Mucosa of descending colon (tissue), 3 donors: ENCODE results near the gene B3GALT2. TPM values are rescaled to one million over a fixed set of nuclear protein-coding genes. Genes with fewer than 3 reads are reported as not detected.
"Not testable (repeated sequence)": the region's sequence is repeated elsewhere in the genome, so short reads cannot be mapped to it uniquely, and the experiment has no call there.

Source experiments
- ATAC-seq: fragments of 200-7000 bp; cut with Tn5 transposase; one replicate; pipeline ENCODE4 v1.9.1; 2020; ENCODE audit warnings: mild to moderate bottlenecking, moderate library complexity
- DNase-seq, 3 donors: peaks; one replicate each; pipeline ENCODE4 v3.0.0-alpha.2; 2020
- H3K36me3 ChIP-seq: fragments of 200-600 bp; one replicate; pipeline ENCODE4 v1.8.0; 2021; ENCODE audit warnings: low read depth, mild to moderate bottlenecking
- H3K4me1 ChIP-seq: fragments of 200-600 bp; one replicate; pipeline ENCODE4 v1.8.0; 2021; ENCODE audit warnings: low read depth, mild to moderate bottlenecking
- H3K4me3 ChIP-seq: fragments of 200-600 bp; one replicate; pipeline ENCODE4 v1.8.0; 2021; ENCODE audit warnings: mild to moderate bottlenecking
- H3K9me3 ChIP-seq: fragments of 200-600 bp; one replicate; pipeline ENCODE4 v1.8.0; 2021; ENCODE audit warnings: mild to moderate bottlenecking
- CTCF ChIP-seq: fragments of 200-600 bp; IDR thresholded peaks from one replicate; pipeline ENCODE4 v1.8.0; 2022; ENCODE audit warnings: antibody characterized with exemption, mild to moderate bottlenecking
- intact Hi-C, 2 donors: fragments of 100-400 bp; cut with DNase I in 1 of 2; cut with micrococcal nuclease in 1 of 2; formaldehyde crosslinking; loops; one replicate each; pipeline versions ENCODE4 v1.11.0 to v1.11.1; 2022; cut with DNase I, micrococcal nuclease
- long read RNA-seq, 2 donors: library from polyadenylated mRNA; unstranded; transcript quantifications; one replicate each; pipeline ENCODE4 v2.0.0, GENCODE V29; 2019 to 2021
- total RNA-seq, 3 donors: library from RNA; stranded (reverse); fragmentation: NEBNext Ultra II Directional in 2 of 3; extraction: Animal tissue kit (Norgen Biotek cat#: 25700) in 2 of 3; gene quantifications; one replicate each; pipeline versions ENCODE4 v1.2.1 to v1.2.4, GENCODE V29; 2021 to 2023
- donor health status: DM: no; HTN: no; CAD: no; lungs with moderate emphysema.
- donor health status: DM: no; HTN: no; CAD: no.
- donor health status: DM: no; HTN: yes; CAD: no.

The B3GALT2 gene, protein sequence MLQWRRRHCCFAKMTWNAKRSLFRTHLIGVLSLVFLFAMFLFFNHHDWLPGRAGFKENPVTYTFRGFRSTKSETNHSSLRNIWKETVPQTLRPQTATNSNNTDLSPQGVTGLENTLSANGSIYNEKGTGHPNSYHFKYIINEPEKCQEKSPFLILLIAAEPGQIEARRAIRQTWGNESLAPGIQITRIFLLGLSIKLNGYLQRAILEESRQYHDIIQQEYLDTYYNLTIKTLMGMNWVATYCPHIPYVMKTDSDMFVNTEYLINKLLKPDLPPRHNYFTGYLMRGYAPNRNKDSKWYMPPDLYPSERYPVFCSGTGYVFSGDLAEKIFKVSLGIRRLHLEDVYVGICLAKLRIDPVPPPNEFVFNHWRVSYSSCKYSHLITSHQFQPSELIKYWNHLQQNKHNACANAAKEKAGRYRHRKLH
- 1 to 10 TPM in 1 of 3 donors, under 1 TPM in 2; 0.43 to 1.5 (median 0.67) TPM for total RNA-seq
- long read RNA-seq, donor 1: 0 reads
- long read RNA-seq, donor 2: 0 reads

GRCh38 chr1:193185901-193186731, at the start of gene B3GALT2:
B3GALT2 (minus strand) TSS chr1:193186613; CDS start chr1:193181562, 5,051 bp downstream.
- DNase-seq (peak in 1 of 3 donors; percentile 67), ATAC-seq (peak; percentile 73)
- intact Hi-C loops: loop anchor here in 1 of 2 donors (10.0 kb wide), 2 partner anchors 219 to 1109 kb away; no protein-coding TSS in a partner anchor
- Histone ChIP-seq H3K4me1 (peaks cover 34% of the 10 kb centered on the region), H3K4me3 (no peak within 1 kb of the TSS), H3K36me3 (no peaks in the 10 kb centered on the region), H3K9me3 (no peaks in the 10 kb centered on the region)
- TF ChIP-seq CTCF: no peak

DNA sequence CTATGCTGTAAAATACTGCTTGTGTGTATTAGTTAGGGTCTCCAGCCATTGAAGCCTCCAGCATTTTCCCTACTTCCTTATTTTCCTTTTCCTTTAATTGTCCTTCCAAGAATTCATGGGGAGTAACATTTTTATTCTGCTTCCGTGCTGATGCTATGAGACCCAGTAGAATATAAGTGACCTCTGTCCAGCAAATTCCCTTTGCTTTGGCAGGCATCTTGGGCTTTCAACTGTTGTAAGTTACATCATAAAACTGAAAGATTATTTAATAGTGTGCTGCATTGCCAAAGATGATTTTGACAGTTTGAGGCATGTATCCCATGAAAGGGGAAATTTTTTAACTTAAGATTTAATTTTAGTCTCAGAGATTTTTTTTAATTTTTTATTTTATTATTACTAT, 48.1 kb upstream of the B3GALT2 start:
- Histone ChIP-seq H3K4me3 (no peak overlapping the region), H3K36me3 (peaks cover 5% of the 10 kb centered on the region), H3K4me1 (no peaks in the 10 kb centered on the region), H3K9me3 (no peaks in the 10 kb centered on the region)
- ATAC-seq (no peak), DNase-seq (no peak)
- no peak for TF ChIP-seq CTCF
- intact Hi-C loops: no loop called here

GRCh38 chr1:193231146-193231545, 44.7 kb upstream of the B3GALT2 start:
- ATAC-seq, H3K4me3 ChIP-seq, H3K9me3 ChIP-seq, H3K4me1 ChIP-seq, H3K36me3 ChIP-seq, DNase-seq, intact Hi-C loops: not testable (repeated sequence)

DNA sequence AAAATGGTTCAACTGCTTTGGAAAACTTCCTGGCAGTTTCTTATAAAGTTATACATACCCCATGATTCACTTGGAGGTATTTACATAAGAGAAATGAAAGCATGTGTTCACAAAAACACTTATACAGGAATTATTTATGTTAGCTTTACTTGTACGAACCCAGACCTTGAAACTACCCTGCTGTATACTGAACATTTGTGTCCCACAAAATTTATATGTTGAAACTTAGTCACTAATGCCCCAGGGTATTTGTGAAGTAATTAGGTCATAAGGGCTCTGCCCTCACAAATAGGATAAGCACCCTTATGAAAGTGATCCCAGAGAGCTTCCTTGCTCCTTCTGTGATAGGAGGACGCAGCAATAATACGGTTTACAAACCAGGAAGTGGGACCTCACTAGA, 42.7 kb upstream of the B3GALT2 start:
- no peak overlapping the region for H3K4me3 ChIP-seq
- H3K9me3 ChIP-seq: no peaks in the 10 kb centered on the region
- no peak for ATAC-seq
- peaks cover 5% of the 10 kb centered on the region for H3K36me3 ChIP-seq
- DNase-seq: no peak
- H3K4me1 ChIP-seq: no peaks in the 10 kb centered on the region
- intact Hi-C loops: no loop called here
- TF ChIP-seq CTCF: no peak

DNA sequence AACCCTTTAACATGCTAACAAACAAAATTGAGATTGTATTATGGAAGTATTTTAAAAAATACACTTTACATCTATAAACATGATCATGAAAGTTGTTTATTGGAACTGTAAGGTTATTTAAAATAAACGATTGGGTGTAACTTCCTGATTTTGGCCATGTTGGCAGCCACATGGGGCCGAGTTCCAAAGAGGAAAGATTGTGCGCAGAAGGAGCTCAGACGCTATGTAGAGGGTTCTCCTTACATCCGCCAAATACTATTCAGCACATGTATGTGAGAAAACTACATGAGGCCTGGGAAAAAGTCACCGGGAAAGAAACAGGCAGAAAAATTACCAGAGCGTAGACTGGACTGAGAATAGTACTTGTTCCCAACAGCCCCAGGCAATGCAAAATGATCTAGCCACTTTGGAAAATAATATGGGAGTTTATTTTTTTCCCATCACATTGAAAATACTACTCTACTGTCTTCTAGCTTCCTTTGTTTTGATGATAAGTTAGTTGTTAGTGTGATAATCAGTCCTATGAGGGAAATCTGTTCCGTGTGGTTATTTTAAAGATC, 35.7 kb upstream of the B3GALT2 start:
- Histone ChIP-seq H3K4me1 (no peaks in the 10 kb centered on the region), H3K36me3 (no peaks in the 10 kb centered on the region), H3K4me3 (no peak overlapping the region), H3K9me3 (no peaks in the 10 kb centered on the region)
- DNase-seq (no peak), ATAC-seq (no peak)
- no peak for TF ChIP-seq CTCF
- intact Hi-C loops: no loop called here
